ENCODE data around the gene PACS1. TPM values are rescaled to one million over a fixed set of nuclear protein-coding genes. Genes with fewer than 3 reads are reported as not detected.

PACS1 gene
- polyA plus RNA-seq, 3 donors, result 8.1 to 36.8 (median 12.4) TPM

GRCh38 chr11:66157182-66157864, 87.3 kb downstream of the PACS1 start:
- H4K20me1 ChIP-seq (ENCODE audit: insufficient read depth, low read length), result peaks cover 44% of the 10 kb centered on the region
- no peak overlapping the region for H3K27ac ChIP-seq (ENCODE audit: low read depth in 1 of 2, low read length in 2 of 2)
- no peaks in the 10 kb centered on the region for H3K79me2 ChIP-seq (ENCODE audit: insufficient read depth, low read length)
- no peak overlapping the region for H3K4me3 ChIP-seq (replicated peaks in 1 of 3; ENCODE audit: low read depth in 2 of 3, low read length in 3 of 3)
- H3K4me3 Mint-ChIP-seq, result no peak overlapping the region
- peaks cover 0 to 2% of the 10 kb centered on the region in 2 donors for H3K4me1 ChIP-seq (ENCODE audit: control insufficient read depth in 1 of 2, insufficient read depth in 2 of 2, low read length in 2 of 2)
- peaks cover 0 to 2% (median 2%) of the 10 kb centered on the region in 3 donors for H3K27me3 Mint-ChIP-seq (ENCODE audit: low read depth in 3 of 3)
- no peak overlapping the region for H3K27ac Mint-ChIP-seq
- no peak for DNase-seq
- H3K36me3 Mint-ChIP-seq, result peaks cover 2 to 6% of the 10 kb centered on the region in 2 donors
- intact Hi-C loops (cut with micrococcal nuclease), result no loop called here
- H3K27me3 ChIP-seq (ENCODE audit: control insufficient read depth in 2 of 2, insufficient read depth in 2 of 2, low read length in 2 of 2), result no peaks in the 10 kb centered on the region
- H3K4me2 ChIP-seq (replicated peaks; ENCODE audit: extremely low read depth, low read length, poor library complexity, severe bottlenecking), result no peak overlapping the region
- no peak for TF ChIP-seq CTCF (IDR thresholded peaks at IDR 0.05)
- H2AFZ ChIP-seq (ENCODE audit: insufficient read depth, low read depth, low read length, poor library complexity, severe bottlenecking), result no peak overlapping the region
- peaks cover 13% of the 10 kb centered on the region for H3K4me1 Mint-ChIP-seq
- no peaks in the 10 kb centered on the region for H3K9me3 ChIP-seq (replicated peaks in 1 of 2; ENCODE audit: control insufficient read depth in 1 of 2, insufficient read depth in 1 of 2, low read length in 2 of 2)
- H3K9ac ChIP-seq (ENCODE audit: insufficient read depth, low read length, poor library complexity, severe bottlenecking), result no peak overlapping the region
- H3K36me3 ChIP-seq (replicated peaks in 1 of 2; ENCODE audit: control insufficient read depth in 1 of 2, insufficient read depth in 2 of 2, low read length in 2 of 2), result no peaks in the 10 kb centered on the region
- no peaks in the 10 kb centered on the region for H3K9me3 Mint-ChIP-seq

- H3K4me1 Mint-ChIP-seq, result peaks cover 13% of the 10 kb centered on the region
- peaks cover 50% of the 10 kb centered on the region for H4K20me1 ChIP-seq (ENCODE audit: insufficient read depth, low read length)
- intact Hi-C loops (cut with micrococcal nuclease), result no loop called here
- H3K9me3 Mint-ChIP-seq, result no peaks in the 10 kb centered on the region
- H3K4me3 ChIP-seq (replicated peaks in 1 of 3; ENCODE audit: low read depth in 2 of 3, low read length in 3 of 3), result no peak overlapping the region
- peaks cover 2 to 6% of the 10 kb centered on the region in 2 donors for H3K36me3 Mint-ChIP-seq
- WGBS (ENCODE audit: insufficient coverage), result 100% methylated on average over 4 of the region's 5 CpGs
- H3K4me1 ChIP-seq (ENCODE audit: control insufficient read depth in 1 of 2, insufficient read depth in 2 of 2, low read length in 2 of 2), result peaks cover 0 to 2% of the 10 kb centered on the region in 2 donors
- H2AFZ ChIP-seq (ENCODE audit: insufficient read depth, low read depth, low read length, poor library complexity, severe bottlenecking), result no peak overlapping the region
- H3K27ac ChIP-seq (ENCODE audit: low read depth in 1 of 2, low read length in 2 of 2), result no peak overlapping the region
- H3K9me3 ChIP-seq (replicated peaks in 1 of 2; ENCODE audit: control insufficient read depth in 1 of 2, insufficient read depth in 1 of 2, low read length in 2 of 2), result no peaks in the 10 kb centered on the region
- H3K9ac ChIP-seq (ENCODE audit: insufficient read depth, low read length, poor library complexity, severe bottlenecking), result no peak overlapping the region
- no peaks in the 10 kb centered on the region for H3K36me3 ChIP-seq (replicated peaks in 1 of 2; ENCODE audit: control insufficient read depth in 1 of 2, insufficient read depth in 2 of 2, low read length in 2 of 2)
- H3K4me3 Mint-ChIP-seq, result no peak overlapping the region
- H3K27me3 Mint-ChIP-seq (ENCODE audit: low read depth in 3 of 3), result peaks cover 0 to 2% (median 2%) of the 10 kb centered on the region in 3 donors
- no peaks in the 10 kb centered on the region for H3K27me3 ChIP-seq (ENCODE audit: control insufficient read depth in 2 of 2, insufficient read depth in 2 of 2, low read length in 2 of 2)
- no peak overlapping the region for H3K4me2 ChIP-seq (replicated peaks; ENCODE audit: extremely low read depth, low read length, poor library complexity, severe bottlenecking)
- no peak for TF ChIP-seq CTCF (IDR thresholded peaks at IDR 0.05)
- no peak overlapping the region for H3K27ac Mint-ChIP-seq
- H3K79me2 ChIP-seq (ENCODE audit: insufficient read depth, low read length), result no peaks in the 10 kb centered on the region
- no peak for DNase-seq
Observed at GRCh38 chr11:66158156-66158555, 88.1 kb downstream of the PACS1 start.
